Loucy (cell line): ENCODE data around the gene PIK3CB.

Experiments used
- CTCF ChIP-seq: fragments of 200-600 bp; sonication (generic); conservative IDR thresholded peaks from 2 replicates; pipeline ENCODE4 v1.5.1; 2014; ENCODE audit warnings: mild to moderate bottlenecking, antibody characterized with exemption, low read length
- EZH2phosphoT487 ChIP-seq: fragments of 200-600 bp; IDR thresholded peaks from 2 replicates; pipeline ENCODE4 v1.6.1; 2018; ENCODE audit warnings: antibody characterized with exemption, mild to moderate bottlenecking, moderate library complexity, borderline replicate concordance

- TF ChIP-seq CTCF = no peak
- TF ChIP-seq EZH2phosphoT487 = no peak
Measured at GRCh38 chr3:138879541-138880380, 45.0 kb upstream of the PIK3CB start.
